ENCODE data around the gene C1orf87.

The C1orf87 gene, protein sequence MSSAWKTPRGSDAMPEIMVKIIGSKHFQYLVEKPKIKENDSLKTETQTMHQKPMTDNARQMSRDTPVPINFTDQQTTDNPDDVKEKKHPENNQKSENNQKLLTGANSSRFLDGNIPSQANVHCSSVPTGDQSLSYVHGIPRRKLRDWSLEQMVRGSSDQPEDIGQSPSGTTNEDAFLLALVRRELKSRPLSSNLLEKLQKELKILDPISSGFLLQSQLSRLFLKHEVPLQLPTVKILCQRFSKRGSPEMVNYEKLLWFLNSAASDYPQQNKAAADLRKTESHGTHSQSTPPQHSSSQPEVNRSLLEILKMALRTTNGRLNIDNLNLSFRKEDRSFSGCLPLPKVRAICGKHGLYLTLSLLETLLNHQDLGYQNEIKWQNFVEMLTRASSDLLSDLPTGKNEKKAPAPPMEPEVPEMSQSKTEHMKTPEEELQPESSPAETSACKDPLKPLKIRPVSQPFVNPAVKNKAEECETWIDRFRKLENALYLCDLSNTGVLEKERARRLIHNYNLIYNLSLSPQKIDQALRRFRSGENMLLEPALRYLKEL

GRCh38 chr1:60073605-60074278 lies at the start of gene C1orf87:
Gene C1orf87, minus strand, starts transcription at chr1:60073770. Its CDS starts 1,127 bp downstream, at chr1:60072643.
- H3K4me3 ChIP-seq (ENCODE audit: insufficient read length, low read depth), result peak within 1 kb of the TSS; percentile 36
- no peak within 1 kb of the TSS for H3K9ac ChIP-seq (ENCODE audit: insufficient read length, low read depth)
- no peaks in the 10 kb centered on the region for H3K9me3 ChIP-seq (ENCODE audit: insufficient read depth, low read length)
- no peaks in the 10 kb centered on the region for H3K36me3 ChIP-seq (ENCODE audit: insufficient read depth, insufficient read length, low read length)
- peaks cover 24% of the 10 kb centered on the region for H3K27me3 ChIP-seq (ENCODE audit: insufficient read depth, insufficient read length)
- TF ChIP-seq SUZ12 (IDR thresholded peaks at IDR 0.05; ENCODE audit: extremely low read depth, insufficient read depth, insufficient read length), result no peak
- no peak for TF ChIP-seq ZNF274 (IDR thresholded peaks at IDR 0.05; ENCODE audit: low read depth, low read length)
- no peak for TF ChIP-seq YY1 (IDR thresholded peaks at IDR 0.05; ENCODE audit: insufficient read depth, insufficient read length)
- DNase-seq (ENCODE audit: low read depth, low spot score), result peak; percentile 23
- no peaks in the 10 kb centered on the region for H3K4me1 ChIP-seq (ENCODE audit: insufficient read depth, insufficient read length)

DNA sequence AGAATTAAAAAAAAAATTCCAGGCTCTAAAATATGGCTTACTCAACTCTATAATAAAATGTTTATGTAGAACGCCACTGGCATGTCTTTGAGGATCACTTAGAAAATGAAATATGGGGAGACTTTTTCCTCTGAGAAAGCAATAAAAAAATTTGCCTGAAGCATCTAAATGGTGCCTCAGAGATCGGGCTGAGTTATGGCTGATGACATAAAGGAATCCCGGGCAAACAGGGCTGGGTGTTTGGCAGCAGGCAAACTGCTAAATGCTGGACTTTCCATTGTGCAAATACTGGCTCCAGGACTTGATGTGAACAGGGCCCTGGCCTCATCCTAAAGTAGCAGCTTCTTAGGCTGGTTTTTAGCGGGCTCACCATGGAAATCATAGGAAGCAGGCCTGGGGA lies 44.5 kb upstream of the C1orf87 start:
- Histone ChIP-seq H3K36me3 (ENCODE audit: insufficient read depth, insufficient read length, low read length) (no peaks in the 10 kb centered on the region), H3K27me3 (ENCODE audit: insufficient read depth, insufficient read length) (no peaks in the 10 kb centered on the region), H3K4me1 (ENCODE audit: insufficient read depth, insufficient read length) (no peaks in the 10 kb centered on the region), H3K9me3 (ENCODE audit: insufficient read depth, low read length) (no peaks in the 10 kb centered on the region), H3K9ac (ENCODE audit: insufficient read length, low read depth) (no peak overlapping the region), H3K4me3 (ENCODE audit: insufficient read length, low read depth) (no peak overlapping the region)
- DNase-seq (ENCODE audit: low read depth, low spot score), result no peak
- TF ChIP-seq YY1 (IDR thresholded peaks at IDR 0.05; ENCODE audit: insufficient read depth, insufficient read length) (no peak), ZNF274 (IDR thresholded peaks at IDR 0.05; ENCODE audit: low read depth, low read length) (no peak), SUZ12 (IDR thresholded peaks at IDR 0.05; ENCODE audit: extremely low read depth, insufficient read depth, insufficient read length) (no peak)

- no peaks in the 10 kb centered on the region for H3K36me3 ChIP-seq (ENCODE audit: insufficient read depth, insufficient read length, low read length)
- TF ChIP-seq YY1 (IDR thresholded peaks at IDR 0.05; ENCODE audit: insufficient read depth, insufficient read length), result no peak
- no peak for TF ChIP-seq ZNF274 (IDR thresholded peaks at IDR 0.05; ENCODE audit: low read depth, low read length)
- no peak for TF ChIP-seq SUZ12 (IDR thresholded peaks at IDR 0.05; ENCODE audit: extremely low read depth, insufficient read depth, insufficient read length)
- H3K27me3 ChIP-seq (ENCODE audit: insufficient read depth, insufficient read length), result no peaks in the 10 kb centered on the region
- no peak overlapping the region for H3K4me3 ChIP-seq (ENCODE audit: insufficient read length, low read depth)
- H3K9me3 ChIP-seq (ENCODE audit: insufficient read depth, low read length), result no peaks in the 10 kb centered on the region
- peak; percentile 18 for DNase-seq (ENCODE audit: low read depth, low spot score)
- no peak overlapping the region for H3K9ac ChIP-seq (ENCODE audit: insufficient read length, low read depth)
- no peaks in the 10 kb centered on the region for H3K4me1 ChIP-seq (ENCODE audit: insufficient read depth, insufficient read length)
Measured at GRCh38 chr1:60114745-60115318, 41.3 kb upstream of the C1orf87 start.

GRCh38 chr1:60113596-60113995 lies 40.0 kb upstream of the C1orf87 start:
- no peak for DNase-seq (ENCODE audit: low read depth, low spot score)
- no peaks in the 10 kb centered on the region for H3K36me3 ChIP-seq (ENCODE audit: insufficient read depth, insufficient read length, low read length)
- TF ChIP-seq YY1 (IDR thresholded peaks at IDR 0.05; ENCODE audit: insufficient read depth, insufficient read length), result no peak
- no peak for TF ChIP-seq ZNF274 (IDR thresholded peaks at IDR 0.05; ENCODE audit: low read depth, low read length)
- no peak for TF ChIP-seq SUZ12 (IDR thresholded peaks at IDR 0.05; ENCODE audit: extremely low read depth, insufficient read depth, insufficient read length)
- H3K27me3 ChIP-seq (ENCODE audit: insufficient read depth, insufficient read length), result no peaks in the 10 kb centered on the region
- H3K9me3 ChIP-seq (ENCODE audit: insufficient read depth, low read length), result no peaks in the 10 kb centered on the region
- no peak overlapping the region for H3K9ac ChIP-seq (ENCODE audit: insufficient read length, low read depth)
- H3K4me3 ChIP-seq (ENCODE audit: insufficient read length, low read depth), result no peak overlapping the region
- no peaks in the 10 kb centered on the region for H3K4me1 ChIP-seq (ENCODE audit: insufficient read depth, insufficient read length)

DNA sequence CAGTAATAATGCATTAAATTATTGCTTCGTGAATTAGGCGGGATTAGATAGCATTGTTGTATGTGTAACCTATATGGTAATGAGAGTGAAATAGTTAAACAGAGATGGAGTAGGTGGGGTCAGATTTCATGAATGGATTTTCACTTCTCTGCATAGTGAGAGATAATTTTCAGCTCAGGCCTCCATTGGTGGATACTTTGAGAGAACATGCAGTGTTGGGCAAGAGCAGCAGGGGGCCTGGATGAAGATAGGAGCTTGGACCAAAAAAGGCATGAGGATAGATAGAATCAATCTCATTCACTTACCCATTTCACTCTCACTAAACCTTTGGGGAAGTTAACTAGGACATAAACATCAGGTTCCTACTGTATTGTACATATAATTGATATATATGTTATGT lies 39.5 kb upstream of the C1orf87 start:
- Histone ChIP-seq H3K9ac (ENCODE audit: insufficient read length, low read depth) (no peak overlapping the region), H3K4me3 (ENCODE audit: insufficient read length, low read depth) (no peak overlapping the region), H3K36me3 (ENCODE audit: insufficient read depth, insufficient read length, low read length) (no peaks in the 10 kb centered on the region), H3K4me1 (ENCODE audit: insufficient read depth, insufficient read length) (no peaks in the 10 kb centered on the region), H3K9me3 (ENCODE audit: insufficient read depth, low read length) (no peaks in the 10 kb centered on the region), H3K27me3 (ENCODE audit: insufficient read depth, insufficient read length) (no peaks in the 10 kb centered on the region)
- no peak for TF ChIP-seq ZNF274 (IDR thresholded peaks at IDR 0.05; ENCODE audit: low read depth, low read length)
- no peak for TF ChIP-seq SUZ12 (IDR thresholded peaks at IDR 0.05; ENCODE audit: extremely low read depth, insufficient read depth, insufficient read length)
- no peak for TF ChIP-seq YY1 (IDR thresholded peaks at IDR 0.05; ENCODE audit: insufficient read depth, insufficient read length)
- no peak for DNase-seq (ENCODE audit: low read depth, low spot score)

GRCh38 chr1:60111716-60112115 lies 38.1 kb upstream of the C1orf87 start:
- no peak overlapping the region for H3K4me3 ChIP-seq (ENCODE audit: insufficient read length, low read depth)
- H3K36me3 ChIP-seq (ENCODE audit: insufficient read depth, insufficient read length, low read length), result no peaks in the 10 kb centered on the region
- no peak overlapping the region for H3K9ac ChIP-seq (ENCODE audit: insufficient read length, low read depth)
- DNase-seq (ENCODE audit: low read depth, low spot score), result no peak
- no peaks in the 10 kb centered on the region for H3K9me3 ChIP-seq (ENCODE audit: insufficient read depth, low read length)
- no peaks in the 10 kb centered on the region for H3K27me3 ChIP-seq (ENCODE audit: insufficient read depth, insufficient read length)
- TF ChIP-seq SUZ12 (IDR thresholded peaks at IDR 0.05; ENCODE audit: extremely low read depth, insufficient read depth, insufficient read length) (no peak), ZNF274 (IDR thresholded peaks at IDR 0.05; ENCODE audit: low read depth, low read length) (no peak), YY1 (IDR thresholded peaks at IDR 0.05; ENCODE audit: insufficient read depth, insufficient read length) (no peak)
- H3K4me1 ChIP-seq (ENCODE audit: insufficient read depth, insufficient read length), result no peaks in the 10 kb centered on the region

GRCh38 chr1:60111118-60111517 lies 37.5 kb upstream of the C1orf87 start:
- H3K4me1 ChIP-seq (ENCODE audit: insufficient read depth, insufficient read length), result no peaks in the 10 kb centered on the region
- TF ChIP-seq ZNF274 (IDR thresholded peaks at IDR 0.05; ENCODE audit: low read depth, low read length) (no peak), SUZ12 (IDR thresholded peaks at IDR 0.05; ENCODE audit: extremely low read depth, insufficient read depth, insufficient read length) (no peak), YY1 (IDR thresholded peaks at IDR 0.05; ENCODE audit: insufficient read depth, insufficient read length) (no peak)
- H3K9me3 ChIP-seq (ENCODE audit: insufficient read depth, low read length), result no peaks in the 10 kb centered on the region
- no peak overlapping the region for H3K9ac ChIP-seq (ENCODE audit: insufficient read length, low read depth)
- H3K36me3 ChIP-seq (ENCODE audit: insufficient read depth, insufficient read length, low read length), result no peaks in the 10 kb centered on the region
- no peak overlapping the region for H3K4me3 ChIP-seq (ENCODE audit: insufficient read length, low read depth)
- H3K27me3 ChIP-seq (ENCODE audit: insufficient read depth, insufficient read length), result no peaks in the 10 kb centered on the region
- no peak for DNase-seq (ENCODE audit: low read depth, low spot score)
